Measurements from ENCODE around the gene GUCA2A. TPM values are rescaled to one million over a fixed set of nuclear protein-coding genes. Genes with fewer than 3 reads are reported as not detected.

The GUCA2A gene
- total and polyA plus RNA-seq, 2 of the 8 experiments (the other 6 are each of a cell fraction or from before 2014, with no cell fraction given) = not detected

DNA sequence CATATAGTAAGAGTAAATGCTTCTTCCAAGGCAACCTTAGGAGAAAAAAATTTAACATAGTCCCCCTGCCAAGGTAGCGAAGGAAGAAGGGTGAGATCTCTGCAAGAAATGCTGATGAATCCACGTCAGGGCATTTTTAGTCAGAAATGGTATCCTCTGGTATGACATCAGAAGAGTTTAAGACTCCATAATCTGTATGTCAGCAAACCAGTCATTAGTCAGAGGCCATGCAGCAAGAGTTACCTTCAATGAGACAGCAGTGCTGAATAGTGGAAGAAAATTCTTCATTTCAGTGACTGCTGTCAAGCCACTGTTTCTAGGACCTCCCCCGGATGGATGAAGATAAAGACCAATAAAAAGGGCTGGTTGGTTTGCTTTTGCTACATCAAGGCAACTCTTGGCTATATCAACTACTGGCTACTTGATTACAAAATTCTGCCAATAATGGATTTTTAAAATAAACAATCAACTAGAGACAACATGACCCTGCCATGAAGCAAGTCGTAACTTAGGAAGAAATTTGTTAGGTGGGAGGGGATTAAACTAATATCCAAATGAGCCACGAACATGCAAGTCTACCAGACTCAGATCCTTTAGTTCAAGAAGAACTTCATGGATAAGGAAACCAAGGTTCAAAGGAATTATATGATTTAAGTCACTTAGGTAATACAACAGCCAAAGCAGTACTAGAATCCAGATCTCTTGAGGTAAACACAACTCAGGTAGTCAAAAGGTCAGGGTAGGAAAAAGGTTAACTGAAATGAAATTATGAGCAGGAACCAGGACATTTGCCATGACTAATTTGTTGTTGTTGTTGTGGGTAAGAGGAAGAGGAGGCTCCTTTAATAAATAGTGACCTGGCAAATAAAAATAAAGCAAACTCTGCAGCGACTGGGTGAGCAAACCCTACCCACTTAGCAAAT, 25.6 kb upstream of the GUCA2A start:
- H3K79me2 ChIP-seq (ENCODE audit: control insufficient read depth in 1 of 2, insufficient read depth in 2 of 2, low read length in 2 of 2) = no peaks in the 10 kb centered on the region
- peaks cover 0 to 2% of the 10 kb centered on the region in 2 experiments for H4K20me1 ChIP-seq (replicated peaks in 1 of 2; ENCODE audit: control insufficient read depth in 1 of 2, insufficient read depth in 2 of 2, low read length in 2 of 2)
- H3K9me3 ChIP-seq (ENCODE audit: insufficient read depth in 2 of 2, low read depth in 1 of 2, low read length in 1 of 2) = no peaks in the 10 kb centered on the region
- 87% methylated on average over 6 of the region's 6 CpGs; no CpG with 5 or more reads in 1 of the 2 experiments for WGBS, 2 experiments (ENCODE audit: extremely low coverage in 1 of 2, insufficient coverage in 1 of 2, insufficient read length in 1 of 2, insufficient replicate concordance in 2 of 2, low coverage in 1 of 2, low lambda C conversion rate in 2 of 2, missing lambda C conversion rate in 1 of 2)
- no peak overlapping the region for H2BK20ac ChIP-seq (ENCODE audit: low read length)
- no peak overlapping the region for H2AK5ac ChIP-seq (ENCODE audit: low read depth, low read length)
- H3K9ac ChIP-seq (replicated peaks in 1 of 4; ENCODE audit: extremely low read depth in 1 of 4, low read depth in 3 of 4, low read length in 3 of 4) = no peak overlapping the region
- no peak overlapping the region for H3K4ac ChIP-seq (replicated peaks; ENCODE audit: insufficient read length, low read depth, low read length)
- no peak overlapping the region for H4K91ac ChIP-seq (replicated peaks; ENCODE audit: insufficient read length, low read length)
- no peaks in the 10 kb centered on the region for H3K27me3 ChIP-seq (replicated peaks in 1 of 4; ENCODE audit: control insufficient read depth in 3 of 4, extremely low read depth in 1 of 4, insufficient read depth in 3 of 4, low read length in 3 of 4)
- FAIRE-seq (no peak), DNase-seq (ENCODE audit: low read depth in 1 of 2, low spot score in 2 of 2) (no peak)
- H4K5ac ChIP-seq (ENCODE audit: insufficient read length, low read depth, low read length) = no peak overlapping the region
- H2BK120ac ChIP-seq (replicated peaks; ENCODE audit: low read depth, low read length) = no peak overlapping the region
- CTCF ChIA-PET (ENCODE audit: partially characterized antibody) = interaction anchor here (0.8 to 2.7 kb wide), 3 partner anchors 14 to 17 kb away, joined by 3 to 14 read pairs (median 4); no protein-coding TSS in a partner anchor
- POLR2A ChIA-PET (ENCODE audit: partially characterized antibody) = no interaction called here
- no peak overlapping the region for H3K23ac ChIP-seq (ENCODE audit: insufficient read length)
- H2BK5ac ChIP-seq (ENCODE audit: low read depth, low read length) = no peak overlapping the region
- H3K18ac ChIP-seq (ENCODE audit: extremely low read depth, low read length) = no peak overlapping the region
- peaks cover 0 to 27% (median 11%) of the 10 kb centered on the region in 4 experiments; a peak in 5 of 8 replicates for H3K36me3 ChIP-seq (ENCODE audit: control insufficient read depth in 2 of 4, insufficient read depth in 4 of 4, low read length in 3 of 4)
- no peak overlapping the region for H3K4me3 ChIP-seq (ENCODE audit: extremely low read depth in 1 of 4, insufficient read depth in 2 of 4, low read depth in 3 of 4, low read length in 4 of 4)
- no peak overlapping the region for H4K8ac ChIP-seq (ENCODE audit: extremely low read depth, insufficient read depth, low read length)
- H2BK15ac ChIP-seq (ENCODE audit: low read length) = no peak overlapping the region
- H3K14ac ChIP-seq (ENCODE audit: insufficient read length) = no peak overlapping the region
- H3K4me2 ChIP-seq (ENCODE audit: insufficient read depth in 1 of 2, low read depth in 2 of 2, low read length in 2 of 2) = no peak overlapping the region
- no peak overlapping the region for H2BK12ac ChIP-seq (ENCODE audit: low read depth, low read length)
- no peaks in the 10 kb centered on the region for H3K23me2 ChIP-seq (ENCODE audit: low read depth, low read length)
- H3K56ac ChIP-seq (replicated peaks; ENCODE audit: insufficient read length, low read depth, low read length) = no peak overlapping the region
- no peaks in the 10 kb centered on the region for H3K4me1 ChIP-seq (replicated peaks in 1 of 4; ENCODE audit: control insufficient read depth in 3 of 4, insufficient read depth in 4 of 4, low read length in 3 of 4)
- H2AFZ ChIP-seq (ENCODE audit: low read length) = no peak overlapping the region
- H3K79me1 ChIP-seq (ENCODE audit: low read depth, low read length) = 0 out of 2 replicates have a peak, but pooled peaks cover 2% of the 10 kb centered on the region
- no peak overlapping the region for H3K27ac ChIP-seq (ENCODE audit: low read depth, low read length)
- TF ChIP-seq PHF8 (conservative IDR thresholded peaks at IDR 0.05; ENCODE audit: low read depth, low read length) = no peak
- TF ChIP-seq EGR1 (IDR thresholded peaks at IDR 0.05; ENCODE audit: borderline replicate concordance, low read depth, low read length) = no peak
- TF ChIP-seq ZNF274 (IDR thresholded peaks at IDR 0.05; ENCODE audit: borderline replicate concordance, extremely low read depth, low read length) = no peak
- no peak for TF ChIP-seq KDM5A (IDR thresholded peaks at IDR 0.05; ENCODE audit: low read length)
- no peak for TF ChIP-seq CBX5 (IDR thresholded peaks at IDR 0.05; ENCODE audit: low read depth, low read length)
- no peak for TF ChIP-seq CHD1 (IDR thresholded peaks at IDR 0.05; ENCODE audit: low read depth, low read length)
- no peak for TF ChIP-seq CBX8 (IDR thresholded peaks at IDR 0.05; ENCODE audit: borderline replicate concordance, low read depth, low read length)
- no peak for TF ChIP-seq SP1 (IDR thresholded peaks at IDR 0.05; ENCODE audit: low read depth, low read length)
- no peak for TF ChIP-seq SP2 (IDR thresholded peaks at IDR 0.05; ENCODE audit: low read length)
- no peak for TF ChIP-seq GTF2F1 (IDR thresholded peaks at IDR 0.05; ENCODE audit: borderline replicate concordance, low read depth, low read length)
- TF ChIP-seq GABPA (IDR thresholded peaks at IDR 0.05; ENCODE audit: borderline replicate concordance, insufficient read depth, low read length) = no peak
- TF ChIP-seq, protein P1, sequence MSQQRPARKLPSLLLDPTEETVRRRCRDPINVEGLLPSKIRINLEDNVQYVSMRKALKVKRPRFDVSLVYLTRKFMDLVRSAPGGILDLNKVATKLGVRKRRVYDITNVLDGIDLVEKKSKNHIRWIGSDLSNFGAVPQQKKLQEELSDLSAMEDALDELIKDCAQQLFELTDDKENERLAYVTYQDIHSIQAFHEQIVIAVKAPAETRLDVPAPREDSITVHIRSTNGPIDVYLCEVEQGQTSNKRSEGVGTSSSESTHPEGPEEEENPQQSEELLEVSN (IDR thresholded peaks at IDR 0.05) = no peak

Data from H1 (cell line).